ENCODE data around the gene KBTBD7. TPM values are rescaled to one million over a fixed set of nuclear protein-coding genes. Genes with fewer than 3 reads are reported as not detected.

The KBTBD7 gene, protein sequence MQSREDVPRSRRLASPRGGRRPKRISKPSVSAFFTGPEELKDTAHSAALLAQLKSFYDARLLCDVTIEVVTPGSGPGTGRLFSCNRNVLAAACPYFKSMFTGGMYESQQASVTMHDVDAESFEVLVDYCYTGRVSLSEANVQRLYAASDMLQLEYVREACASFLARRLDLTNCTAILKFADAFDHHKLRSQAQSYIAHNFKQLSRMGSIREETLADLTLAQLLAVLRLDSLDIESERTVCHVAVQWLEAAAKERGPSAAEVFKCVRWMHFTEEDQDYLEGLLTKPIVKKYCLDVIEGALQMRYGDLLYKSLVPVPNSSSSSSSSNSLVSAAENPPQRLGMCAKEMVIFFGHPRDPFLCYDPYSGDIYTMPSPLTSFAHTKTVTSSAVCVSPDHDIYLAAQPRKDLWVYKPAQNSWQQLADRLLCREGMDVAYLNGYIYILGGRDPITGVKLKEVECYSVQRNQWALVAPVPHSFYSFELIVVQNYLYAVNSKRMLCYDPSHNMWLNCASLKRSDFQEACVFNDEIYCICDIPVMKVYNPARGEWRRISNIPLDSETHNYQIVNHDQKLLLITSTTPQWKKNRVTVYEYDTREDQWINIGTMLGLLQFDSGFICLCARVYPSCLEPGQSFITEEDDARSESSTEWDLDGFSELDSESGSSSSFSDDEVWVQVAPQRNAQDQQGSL
- total RNA-seq (10 to 100 TPM in 3 of 5 experiments, 1 to 10 TPM in 2; 2.8 to 12.9 (median 11.5) TPM), polyA plus RNA-seq (10 to 100 TPM in 1 of 2 donors, 1 to 10 TPM in 1; 6.5 to 12.1 TPM), total RNA-seq (6.3 reads per million, percentile 28 among the genes with 10 or more reads in this experiment)

DNA sequence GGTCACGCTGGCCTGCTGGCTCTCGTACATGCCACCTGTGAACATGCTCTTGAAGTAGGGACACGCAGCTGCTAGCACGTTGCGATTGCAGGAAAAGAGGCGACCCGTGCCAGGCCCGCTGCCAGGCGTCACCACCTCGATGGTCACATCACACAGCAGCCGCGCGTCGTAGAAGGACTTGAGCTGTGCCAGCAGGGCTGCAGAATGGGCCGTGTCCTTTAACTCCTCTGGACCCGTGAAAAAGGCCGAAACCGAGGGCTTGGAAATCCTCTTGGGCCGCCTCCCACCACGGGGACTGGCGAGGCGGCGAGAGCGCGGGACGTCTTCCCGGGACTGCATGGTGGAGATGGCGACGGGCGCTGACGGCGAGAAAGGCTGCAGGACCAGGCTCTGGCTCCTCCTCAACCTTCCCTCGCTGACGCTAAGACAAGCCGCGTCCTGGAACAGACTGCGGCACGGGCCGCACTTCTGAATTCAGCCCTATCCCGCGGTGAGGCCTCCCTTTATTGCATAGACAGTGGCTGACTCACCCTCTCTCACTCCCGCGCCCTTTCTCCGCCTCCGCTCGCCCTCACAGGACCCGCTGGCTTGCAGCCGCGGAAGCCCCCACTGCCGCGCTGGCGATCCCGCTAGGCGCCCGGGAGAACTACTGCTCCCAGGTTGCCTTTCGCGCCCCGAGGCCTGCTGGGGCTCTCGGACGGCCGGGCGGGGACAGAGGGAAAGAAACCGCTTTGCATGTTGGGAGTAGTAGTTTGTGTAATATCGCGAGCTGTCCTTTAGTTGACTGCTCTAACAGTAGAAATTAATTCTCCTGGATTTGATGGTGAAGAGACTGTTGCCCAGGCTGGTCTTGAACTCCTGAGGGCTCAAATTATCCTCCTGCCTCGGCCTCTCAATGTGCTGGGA, at the start of gene KBTBD7:
Gene KBTBD7, minus strand, starts transcription at position 651 of the 906 bp plus-strand sequence. Its CDS starts 312 bp downstream, at position 339.
- intact Hi-C loops (cut with micrococcal nuclease), result loop anchor here (1.0 to 10.0 kb wide), 13 partner anchors 62 to 1539 kb away; partner anchors contain the start of genes COG6 (in 2 of the 2), KBTBD6 (in 2 of the 2), MTRF1 (in 2 of the 2) and NAA16 (in 2 of the 2)

DNA sequence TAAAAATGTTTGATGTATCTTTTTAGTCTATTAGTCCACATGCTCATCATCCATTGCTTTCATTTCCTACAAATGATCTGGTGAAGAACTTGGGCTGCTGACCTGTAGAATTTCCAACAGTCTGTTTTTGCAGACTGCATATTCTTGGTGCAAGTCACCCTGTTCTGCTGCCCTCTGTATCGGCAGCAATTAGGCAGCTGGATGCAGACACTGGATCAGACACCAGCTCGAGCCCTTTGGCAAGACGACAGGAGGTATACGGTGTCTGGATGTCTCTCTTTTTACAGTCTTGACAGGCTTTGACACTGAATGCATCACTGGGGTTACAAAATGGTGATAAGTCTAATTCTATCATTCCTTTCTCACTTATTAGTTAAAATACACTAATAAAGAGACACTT, 47.3 kb upstream of the KBTBD7 start:
- ChIA-PET POLR2A (no interaction called here), CTCF (no interaction called here)
- DNase-seq (no peak), ATAC-seq (no peak)
- Histone ChIP-seq H3K9me3 (ENCODE audit: control insufficient read depth in 2 of 3, low read length in 3 of 3) (no peaks in the 10 kb centered on the region), H3K36me3 (ENCODE audit: control insufficient read depth in 2 of 3, insufficient read depth in 3 of 3, low read length in 3 of 3) (peaks cover 0 to 12% (median 0%) of the 10 kb centered on the region in 3 experiments), H3K27ac (ENCODE audit: low read depth, low read length) (no peak overlapping the region), H3K4me3 (ENCODE audit: low read length) (no peak overlapping the region), H3K4me1 (ENCODE audit: control insufficient read depth in 2 of 2, insufficient read depth in 2 of 2, low read length in 2 of 2) (no peaks in the 10 kb centered on the region), H3K27me3 (ENCODE audit: control insufficient read depth in 2 of 2, insufficient read depth in 2 of 2, low read length in 2 of 2) (no peaks in the 10 kb centered on the region)
- no peak overlapping the region for H3K4me3 Mint-ChIP-seq
- no peak overlapping the region for H3K27ac Mint-ChIP-seq
- no peaks in the 10 kb centered on the region for H3K27me3 Mint-ChIP-seq
- H3K36me3 Mint-ChIP-seq, result peaks cover 4 to 30% (median 26%) of the 10 kb centered on the region in 5 donors
- peaks cover 0 to 7% (median 3%) of the 10 kb centered on the region in 7 donors for H3K4me1 Mint-ChIP-seq
- intact Hi-C loops (cut with micrococcal nuclease), result no loop called here
- H3K9me3 Mint-ChIP-seq, result no peaks in the 10 kb centered on the region

More for the DNA sequence above, at the start of gene KBTBD7:
- Histone ChIP-seq H3K27me3 (ENCODE audit: control insufficient read depth in 2 of 2, insufficient read depth in 2 of 2, low read length in 2 of 2) (no peaks in the 10 kb centered on the region), H3K36me3 (ENCODE audit: control insufficient read depth in 2 of 3, insufficient read depth in 3 of 3, low read length in 3 of 3) (peaks cover 0 to 6% (median 0%) of the 10 kb centered on the region in 3 experiments), H3K9me3 (ENCODE audit: control insufficient read depth in 2 of 3, low read length in 3 of 3) (no peaks in the 10 kb centered on the region), H3K27ac (ENCODE audit: low read depth, low read length) (peak within 1 kb of the TSS; percentile 70), H3K4me3 (ENCODE audit: low read length) (peak within 1 kb of the TSS; percentile 85), H3K4me1 (ENCODE audit: control insufficient read depth in 2 of 2, insufficient read depth in 2 of 2, low read length in 2 of 2) (peaks cover 0 to 13% of the 10 kb centered on the region in 2 donors)
- POLR2A ChIA-PET, result no interaction called here
- Mint-ChIP-seq H3K9me3 (peaks cover 0 to 10% (median 1%) of the 10 kb centered on the region in 11 donors), H3K27ac (peak within 1 kb of the TSS; percentile 79 to 94 (median 90)), H3K4me1 (peaks cover 25 to 50% (median 41%) of the 10 kb centered on the region in 7 donors), H3K4me3 (peak within 1 kb of the TSS; percentile 87 to 98 (median 94)), H3K27me3 (no peaks in the 10 kb centered on the region), H3K36me3 (peaks cover 0 to 35% (median 20%) of the 10 kb centered on the region in 5 donors)
- DNase-seq, result peak; percentile 78 to 94 (median 83)
- peak; percentile 98 for ATAC-seq
- CTCF ChIA-PET, result no interaction called here

DNA sequence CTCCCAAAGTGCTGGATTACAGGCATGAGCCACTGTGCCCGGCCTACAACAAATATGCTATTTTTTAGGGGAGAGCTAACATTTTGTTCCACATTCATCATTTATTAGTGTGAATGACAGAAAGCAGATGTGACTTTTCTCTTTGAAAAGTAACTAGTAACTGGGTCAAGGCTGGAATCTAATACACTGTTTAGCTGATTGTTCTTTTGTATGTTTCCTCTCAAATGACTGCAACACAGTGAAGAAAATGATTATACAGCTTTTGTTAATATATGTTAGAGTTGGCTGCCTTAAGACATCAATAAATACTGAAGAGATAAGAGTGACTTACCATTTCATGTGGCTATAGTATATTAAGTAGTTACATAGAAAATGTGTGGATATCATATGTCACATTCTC, 42.0 kb upstream of the KBTBD7 start:
- peaks cover 0 to 21% (median 15%) of the 10 kb centered on the region in 7 donors for H3K4me1 Mint-ChIP-seq
- H3K4me3 Mint-ChIP-seq, result no peak overlapping the region
- intact Hi-C loops (cut with micrococcal nuclease), result no loop called here
- Histone ChIP-seq H3K36me3 (ENCODE audit: control insufficient read depth in 2 of 3, insufficient read depth in 3 of 3, low read length in 3 of 3) (peaks cover 0 to 16% (median 3%) of the 10 kb centered on the region in 3 experiments), H3K4me3 (ENCODE audit: low read length) (no peak overlapping the region), H3K27ac (ENCODE audit: low read depth, low read length) (no peak overlapping the region), H3K27me3 (ENCODE audit: control insufficient read depth in 2 of 2, insufficient read depth in 2 of 2, low read length in 2 of 2) (no peaks in the 10 kb centered on the region), H3K9me3 (ENCODE audit: control insufficient read depth in 2 of 3, low read length in 3 of 3) (no peaks in the 10 kb centered on the region), H3K4me1 (ENCODE audit: control insufficient read depth in 2 of 2, insufficient read depth in 2 of 2, low read length in 2 of 2) (no peaks in the 10 kb centered on the region)
- ChIA-PET POLR2A (interaction anchor here (0.6 kb wide), 2 partner anchors 21 to 71 kb away, joined by 3 to 4 read pairs; no protein-coding TSS in a partner anchor), CTCF (interaction anchor here (0.7 kb wide), 1 partner anchor 484 kb away, joined by 4 read pairs; no protein-coding TSS in a partner anchor)
- no peak for DNase-seq
- H3K36me3 Mint-ChIP-seq, result peaks cover 7 to 61% (median 41%) of the 10 kb centered on the region in 5 donors
- ATAC-seq, result no peak
- H3K27me3 Mint-ChIP-seq, result no peaks in the 10 kb centered on the region
- no peak overlapping the region for H3K27ac Mint-ChIP-seq
- no peaks in the 10 kb centered on the region for H3K9me3 Mint-ChIP-seq

DNA sequence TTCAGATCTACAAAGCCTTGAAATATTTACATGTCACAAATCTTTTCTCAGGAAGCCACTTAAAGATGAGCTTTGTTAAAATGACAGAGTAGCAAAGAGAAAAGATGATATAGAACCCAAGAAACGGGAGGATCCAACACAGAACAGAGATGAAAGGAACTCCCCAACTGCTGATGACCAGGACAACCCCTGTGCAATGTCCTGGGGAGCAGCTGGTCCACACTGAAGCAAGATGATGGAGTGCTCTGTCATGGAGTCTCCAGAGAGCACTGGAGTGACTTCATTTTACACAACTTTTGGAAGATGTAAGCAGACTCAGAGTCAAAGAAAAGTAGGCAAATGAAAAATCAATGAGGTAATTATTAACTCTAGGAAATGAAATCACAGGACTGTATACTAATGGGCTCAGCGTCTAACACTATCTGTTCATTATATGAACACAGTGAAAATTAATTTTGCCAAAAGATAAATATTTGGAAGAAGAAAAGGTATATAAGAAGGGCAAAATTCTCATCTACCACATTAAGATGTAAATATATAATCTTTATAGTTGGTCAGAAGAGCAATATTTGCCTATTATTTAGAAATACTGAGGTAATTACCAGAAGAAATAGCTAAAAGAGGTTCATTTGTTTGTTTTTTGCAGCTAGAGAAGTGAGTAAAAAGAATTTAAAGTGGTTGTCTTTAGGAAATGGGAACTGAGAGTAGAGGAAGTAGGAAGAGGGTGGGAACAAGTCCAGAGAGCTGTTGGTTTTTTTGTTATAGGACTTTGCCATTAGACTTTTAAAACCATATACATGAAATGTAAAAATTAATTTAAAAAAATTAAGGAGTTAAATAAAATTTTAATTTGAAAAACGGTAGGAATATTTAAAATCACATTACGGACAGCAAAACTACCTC, 38.5 kb upstream of the KBTBD7 start:
- peaks cover 0 to 25% (median 15%) of the 10 kb centered on the region in 7 donors for H3K4me1 Mint-ChIP-seq

DNA sequence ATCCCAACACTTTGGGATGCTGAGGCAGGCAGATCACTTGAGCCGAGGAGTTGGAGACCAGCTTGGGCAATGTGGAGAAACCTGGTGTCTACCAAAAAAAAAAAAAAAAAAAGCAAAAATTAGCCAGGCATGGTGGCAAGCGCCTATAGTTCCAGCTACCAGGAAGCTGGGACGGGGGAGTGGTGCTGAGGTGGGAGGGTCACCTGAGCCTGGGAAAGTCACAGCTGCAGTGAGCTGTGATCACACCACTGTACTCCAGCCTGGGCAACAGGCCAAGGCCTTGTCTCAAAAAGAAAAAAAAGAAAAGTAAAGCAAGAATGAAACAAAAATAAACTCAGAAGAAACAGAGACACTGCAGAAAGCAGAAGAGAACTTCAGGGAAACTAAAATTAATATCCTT, 37.4 kb upstream of the KBTBD7 start:
- ATAC-seq, result no peak
- H3K4me1 Mint-ChIP-seq, result peaks cover 0 to 25% (median 15%) of the 10 kb centered on the region in 7 donors
- intact Hi-C loops (cut with micrococcal nuclease), result no loop called here
- no peak for DNase-seq
- H3K9me3 Mint-ChIP-seq, result no peaks in the 10 kb centered on the region
- Histone ChIP-seq H3K9me3 (ENCODE audit: control insufficient read depth in 2 of 3, low read length in 3 of 3) (no peaks in the 10 kb centered on the region), H3K36me3 (ENCODE audit: control insufficient read depth in 2 of 3, insufficient read depth in 3 of 3, low read length in 3 of 3) (peaks cover 0 to 15% (median 3%) of the 10 kb centered on the region in 3 experiments), H3K27me3 (ENCODE audit: control insufficient read depth in 2 of 2, insufficient read depth in 2 of 2, low read length in 2 of 2) (no peaks in the 10 kb centered on the region), H3K4me1 (ENCODE audit: control insufficient read depth in 2 of 2, insufficient read depth in 2 of 2, low read length in 2 of 2) (no peaks in the 10 kb centered on the region), H3K4me3 (ENCODE audit: low read length) (no peak overlapping the region), H3K27ac (ENCODE audit: low read depth, low read length) (no peak overlapping the region)
- peak overlapping the region in 4 of 9 donors; percentile 22 to 78 (median 42) for H3K27ac Mint-ChIP-seq
- ChIA-PET POLR2A (interaction anchor here (0.7 kb wide), 1 partner anchor 352 kb away, joined by 7 read pairs; no protein-coding TSS in a partner anchor), CTCF (no interaction called here)
- H3K4me3 Mint-ChIP-seq, result no peak overlapping the region
- peaks cover 11 to 66% (median 44%) of the 10 kb centered on the region in 5 donors for H3K36me3 Mint-ChIP-seq
- H3K27me3 Mint-ChIP-seq, result no peaks in the 10 kb centered on the region

More for the DNA sequence above, 38.5 kb upstream of the KBTBD7 start:
- Mint-ChIP-seq H3K4me3 (no peak overlapping the region), H3K9me3 (no peaks in the 10 kb centered on the region), H3K27me3 (no peaks in the 10 kb centered on the region), H3K36me3 (peaks cover 11 to 61% (median 39%) of the 10 kb centered on the region in 5 donors), H3K27ac (peak overlapping the region in 2 of 9 donors; percentile 7 to 78)
- ChIA-PET CTCF (no interaction called here), POLR2A (interaction anchor here (0.6 kb wide), 1 partner anchor 527 kb away, joined by 3 read pairs; no protein-coding TSS in a partner anchor)
- Histone ChIP-seq H3K27me3 (ENCODE audit: control insufficient read depth in 2 of 2, insufficient read depth in 2 of 2, low read length in 2 of 2) (no peaks in the 10 kb centered on the region), H3K4me1 (ENCODE audit: control insufficient read depth in 2 of 2, insufficient read depth in 2 of 2, low read length in 2 of 2) (no peaks in the 10 kb centered on the region), H3K9me3 (ENCODE audit: control insufficient read depth in 2 of 3, low read length in 3 of 3) (no peaks in the 10 kb centered on the region), H3K36me3 (ENCODE audit: control insufficient read depth in 2 of 3, insufficient read depth in 3 of 3, low read length in 3 of 3) (peaks cover 0 to 15% (median 3%) of the 10 kb centered on the region in 3 experiments), H3K4me3 (ENCODE audit: low read length) (no peak overlapping the region), H3K27ac (ENCODE audit: low read depth, low read length) (no peak overlapping the region)
- ATAC-seq (no peak), DNase-seq (no peak)
- intact Hi-C loops (cut with micrococcal nuclease), result no loop called here
